ENCODE results near the gene CKMT1A. TPM values are rescaled to one million over a fixed set of nuclear protein-coding genes. Genes with fewer than 3 reads are reported as not detected.
"Not testable (repeated sequence)": the region's sequence is repeated elsewhere in the genome, so short reads cannot be mapped to it uniquely, and the experiment has no call there.

CKMT1A gene
- polyA plus RNA-seq, 1 of the 3 experiments (the other 2 are of a cell fraction) = 1.2 TPM

GRCh38 chr15:43702701-43703424, 9.2 kb downstream of the CKMT1A start:
- CTCF ChIA-PET = interaction anchor here (0.7 to 1.3 kb wide), 2 partner anchors 67 to 188 kb away, joined by 4 read pairs; no protein-coding TSS in a partner anchor
- no peak overlapping the region for H3K4me3 ChIP-seq (ENCODE audit: low read depth in 2 of 2, low read length in 1 of 2)
- no peaks in the 10 kb centered on the region for H3K79me2 ChIP-seq (ENCODE audit: insufficient read depth)
- TF ChIP-seq ELF1 (IDR thresholded peaks at IDR 0.05) (no peak), JUND (IDR thresholded peaks at IDR 0.05) (no peak), TCF12 (IDR thresholded peaks at IDR 0.05) (no peak)
- H3K4me2 ChIP-seq = no peak overlapping the region
- H3F3A ChIP-seq (replicated peaks; ENCODE audit: insufficient read depth) = no peaks in the 10 kb centered on the region
- no peaks in the 10 kb centered on the region for H3K9me2 ChIP-seq
- 0 out of 2 replicates have a peak, but pooled peaks cover 10% of the 10 kb centered on the region for H3K27me3 ChIP-seq (ENCODE audit: insufficient read depth)
- POLR2A ChIA-PET = no interaction called here
- H4K20me1 ChIP-seq (ENCODE audit: insufficient read depth) = no peaks in the 10 kb centered on the region
- no peaks in the 10 kb centered on the region for H3K36me3 ChIP-seq (replicated peaks in 1 of 2; ENCODE audit: control insufficient read depth in 1 of 2, insufficient read depth in 2 of 2, low read length in 1 of 2)
- H2AFZ ChIP-seq (ENCODE audit: low read depth) = no peak overlapping the region
- no peak for DNase-seq
- no peaks in the 10 kb centered on the region for H3K9me3 ChIP-seq
- no peaks in the 10 kb centered on the region for H3K4me1 ChIP-seq (ENCODE audit: control insufficient read depth in 1 of 2, insufficient read depth in 2 of 2, low read depth in 1 of 2, low read length in 1 of 2)
- no peak overlapping the region for H3K9ac ChIP-seq
- H3K27ac ChIP-seq (ENCODE audit: low read depth in 2 of 2, low read length in 1 of 2) = no peak overlapping the region
- 36% methylated on average over 7 of the region's 8 CpGs for WGBS (ENCODE audit: low lambda C conversion rate)

- H3K79me2 ChIP-seq (ENCODE audit: insufficient read depth); H3K4me3 ChIP-seq (ENCODE audit: low read depth in 2 of 2, low read length in 1 of 2); POLR2A ChIA-PET; H3K4me2 ChIP-seq; H3K27ac ChIP-seq (ENCODE audit: low read depth in 2 of 2, low read length in 1 of 2); H3K27me3 ChIP-seq (ENCODE audit: insufficient read depth); H3K4me1 ChIP-seq (ENCODE audit: control insufficient read depth in 1 of 2, insufficient read depth in 2 of 2, low read depth in 1 of 2, low read length in 1 of 2); H2AFZ ChIP-seq (ENCODE audit: low read depth); CTCF ChIA-PET; DNase-seq; H3K36me3 ChIP-seq (replicated peaks in 1 of 2; ENCODE audit: control insufficient read depth in 1 of 2, insufficient read depth in 2 of 2, low read length in 1 of 2); H3K9me2 ChIP-seq; H3F3A ChIP-seq (replicated peaks; ENCODE audit: insufficient read depth); H3K9ac ChIP-seq; H4K20me1 ChIP-seq (ENCODE audit: insufficient read depth); H3K9me3 ChIP-seq: not testable (repeated sequence)
- no CpG with 5 or more reads among the region's 12 CpGs for WGBS (ENCODE audit: low lambda C conversion rate)
Measured at GRCh38 chr15:43710431-43711131, 16.9 kb downstream of the CKMT1A start.

- Histone ChIP-seq H3K9ac (no peak overlapping the region), H3K79me2 (ENCODE audit: insufficient read depth) (no peaks in the 10 kb centered on the region), H3K27ac (ENCODE audit: low read depth in 2 of 2, low read length in 1 of 2) (no peak overlapping the region), H3F3A (replicated peaks; ENCODE audit: insufficient read depth) (no peaks in the 10 kb centered on the region), H3K9me2 (no peaks in the 10 kb centered on the region), H2AFZ (ENCODE audit: low read depth) (no peak overlapping the region), H3K4me1 (ENCODE audit: control insufficient read depth in 1 of 2, insufficient read depth in 2 of 2, low read depth in 1 of 2, low read length in 1 of 2) (no peaks in the 10 kb centered on the region), H3K4me3 (ENCODE audit: low read depth in 2 of 2, low read length in 1 of 2) (no peak overlapping the region), H4K20me1 (ENCODE audit: insufficient read depth) (no peaks in the 10 kb centered on the region), H3K27me3 (ENCODE audit: insufficient read depth) (no peaks in the 10 kb centered on the region; the same call in 1 of the 2 replicates), H3K36me3 (replicated peaks in 1 of 2; ENCODE audit: control insufficient read depth in 1 of 2, insufficient read depth in 2 of 2, low read length in 1 of 2) (no peaks in the 10 kb centered on the region), H3K9me3 (no peaks in the 10 kb centered on the region), H3K4me2 (no peak overlapping the region)
- ChIA-PET CTCF (no interaction called here), POLR2A (no interaction called here)
- no peak for DNase-seq
- WGBS (ENCODE audit: low lambda C conversion rate) = 57% methylated on average over 4 of the region's 4 CpGs
- no peak for TF ChIP-seq SMC3 (IDR thresholded peaks at IDR 0.05; ENCODE audit: low read depth, low read length)
- TF ChIP-seq POLR2AphosphoS5 (IDR thresholded peaks at IDR 0.05; ENCODE audit: low read depth, low read length) = no peak
- no peak for TF ChIP-seq USF1 (IDR thresholded peaks at IDR 0.05; ENCODE audit: borderline replicate concordance, low read depth)
- no peak for TF ChIP-seq USF2 (IDR thresholded peaks at IDR 0.05; ENCODE audit: borderline replicate concordance, low read depth, low read length)
- no peak for TF ChIP-seq YY1 (IDR thresholded peaks at IDR 0.05; ENCODE audit: low read depth)
- no peak for TF ChIP-seq CHD2 (IDR thresholded peaks at IDR 0.05; ENCODE audit: low read length, partially characterized antibody)
- no peak for TF ChIP-seq TEAD4 (IDR thresholded peaks at IDR 0.05; ENCODE audit: borderline replicate concordance, insufficient read depth)
- no peak for TF ChIP-seq RAD21 (IDR thresholded peaks at IDR 0.05; ENCODE audit: low read length)
- no peak for TF ChIP-seq GATA2 (CRISPR knock-in tag; IDR thresholded peaks at IDR 0.05)
- TF ChIP-seq IRF3 (IDR thresholded peaks at IDR 0.05; ENCODE audit: low read depth, low read length) = no peak
- TF ChIP-seq RFX5 (IDR thresholded peaks at IDR 0.05; ENCODE audit: low read length) = no peak
- no peak for TF ChIP-seq REST (IDR thresholded peaks at IDR 0.05; ENCODE audit: low read depth, low read length)
Measured at GRCh38 chr15:43723151-43723550, 29.5 kb downstream of the CKMT1A start.
